Effector memory CD8-positive, alpha-beta T cell (primary cell): ENCODE data around the gene MAPKAPK5.
A peak's percentile ranks its signal among the peaks of the same experiment; 100 is the strongest.
"Not testable (repeated sequence)": the region's sequence is repeated elsewhere in the genome, so short reads cannot be mapped to it uniquely, and the experiment has no call there.

Source experiments
- ATAC-seq: fragments of 150-1000 bp; cut with Tn5 transposase; replicated peaks from 2 replicates; pipeline ENCODE4 v1.10.0; 2021; ENCODE audit warnings: mild to moderate bottlenecking, moderate library complexity
- DNase-seq, 3 experiments: peaks; one replicate each; pipeline ENCODE4 v3.0.0; 2021
- H3K27ac Mint-ChIP-seq, 2 donors: one replicate each; pipeline ENCODE4 v1.8.0; 2022; ENCODE audit warnings: mild to moderate bottlenecking in 2 of 2, mixed read lengths in 2 of 2, moderate library complexity in 2 of 2
- H3K27me3 Mint-ChIP-seq, 2 donors: one replicate each; pipeline ENCODE4 v1.8.0; 2022; ENCODE audit warnings: mixed read lengths in 2 of 2
- H3K36me3 Mint-ChIP-seq: one replicate; pipeline ENCODE4 v1.8.0; 2022; ENCODE audit warnings: mild to moderate bottlenecking, moderate library complexity, mixed read lengths; ENCODE audit not compliant: insufficient read depth
- H3K4me1 Mint-ChIP-seq, 2 donors: one replicate each; pipeline ENCODE4 v1.8.0; 2022; ENCODE audit warnings: low read depth in 2 of 2, mixed read lengths in 2 of 2
- H3K4me3 Mint-ChIP-seq, 2 donors: one replicate each; pipeline ENCODE4 v1.8.0; 2022; ENCODE audit warnings: mild to moderate bottlenecking in 2 of 2, mixed read lengths in 2 of 2, moderate library complexity in 2 of 2
- H3K9me3 Mint-ChIP-seq, 2 donors: one replicate each; pipeline ENCODE4 v1.8.0; 2022; ENCODE audit warnings: mixed read lengths in 2 of 2
- total RNA-seq, 9 experiments: gene quantifications; one replicate each; lab custom pipeline; 2026; lab: John Stamatoyannopoulos, UW

MAPKAPK5 gene, protein sequence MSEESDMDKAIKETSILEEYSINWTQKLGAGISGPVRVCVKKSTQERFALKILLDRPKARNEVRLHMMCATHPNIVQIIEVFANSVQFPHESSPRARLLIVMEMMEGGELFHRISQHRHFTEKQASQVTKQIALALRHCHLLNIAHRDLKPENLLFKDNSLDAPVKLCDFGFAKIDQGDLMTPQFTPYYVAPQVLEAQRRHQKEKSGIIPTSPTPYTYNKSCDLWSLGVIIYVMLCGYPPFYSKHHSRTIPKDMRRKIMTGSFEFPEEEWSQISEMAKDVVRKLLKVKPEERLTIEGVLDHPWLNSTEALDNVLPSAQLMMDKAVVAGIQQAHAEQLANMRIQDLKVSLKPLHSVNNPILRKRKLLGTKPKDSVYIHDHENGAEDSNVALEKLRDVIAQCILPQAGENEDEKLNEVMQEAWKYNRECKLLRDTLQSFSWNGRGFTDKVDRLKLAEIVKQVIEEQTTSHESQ
- total RNA-seq, result 57.8 to 142 (median 114) reads per million in 9 experiments

DNA sequence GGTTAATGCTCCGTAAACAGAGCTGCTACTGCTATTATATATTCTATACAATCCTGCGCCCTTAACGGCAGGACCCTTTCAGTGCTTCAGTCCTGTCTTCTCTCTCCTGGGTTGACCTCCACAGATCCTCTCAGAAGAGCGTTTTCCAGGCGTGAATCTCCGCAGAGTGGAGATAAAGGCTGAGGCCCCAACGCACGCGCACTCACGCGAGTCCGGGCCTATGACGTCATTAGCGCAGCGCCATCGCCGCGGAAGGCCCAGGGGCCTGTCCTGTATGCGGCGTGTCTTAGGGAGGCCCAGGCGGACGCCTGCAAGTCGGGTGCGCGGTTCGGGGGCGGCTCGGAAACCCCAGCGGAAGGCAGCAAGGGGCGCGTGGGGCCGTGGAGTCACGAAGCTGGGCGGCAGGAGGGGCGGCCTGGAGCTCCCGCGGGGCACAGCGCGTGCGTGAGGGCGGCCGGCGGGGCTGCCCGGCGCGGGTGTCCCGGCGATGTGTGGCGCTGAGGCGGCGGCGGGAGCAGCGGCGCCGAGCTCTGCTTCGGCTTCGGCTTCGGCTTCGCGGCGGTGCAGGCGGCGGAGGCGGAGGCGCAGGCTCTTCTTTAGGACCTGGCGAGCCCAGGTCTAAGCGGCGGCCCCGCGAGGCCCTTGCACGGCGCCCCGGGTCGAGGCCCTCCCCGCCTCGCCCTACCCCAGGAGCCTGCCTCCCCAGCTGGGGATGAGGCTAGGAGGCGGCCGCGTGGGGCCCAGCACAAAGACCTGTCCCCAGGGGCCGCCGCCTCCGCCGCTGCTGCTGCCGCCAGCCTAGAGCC is at the start of gene MAPKAPK5:
Gene MAPKAPK5 (plus strand): TSS at position 479 of the 806 bp plus-strand sequence. CDS start 506 bp downstream, outside the sequence.
- peak within 1 kb of the TSS; percentile 99 for H3K4me3 Mint-ChIP-seq
- DNase-seq (peak; percentile 98 to 99 (median 99)), ATAC-seq (peak; percentile 86)
- H3K4me1 Mint-ChIP-seq, result peaks cover 35 to 54% of the 10 kb centered on the region in 2 donors
- peaks cover 37% of the 10 kb centered on the region for H3K36me3 Mint-ChIP-seq
- peak within 1 kb of the TSS; percentile 99 for H3K27ac Mint-ChIP-seq
- H3K27me3 Mint-ChIP-seq, result no peaks in the 10 kb centered on the region
- H3K9me3 Mint-ChIP-seq, result no peaks in the 10 kb centered on the region

DNA sequence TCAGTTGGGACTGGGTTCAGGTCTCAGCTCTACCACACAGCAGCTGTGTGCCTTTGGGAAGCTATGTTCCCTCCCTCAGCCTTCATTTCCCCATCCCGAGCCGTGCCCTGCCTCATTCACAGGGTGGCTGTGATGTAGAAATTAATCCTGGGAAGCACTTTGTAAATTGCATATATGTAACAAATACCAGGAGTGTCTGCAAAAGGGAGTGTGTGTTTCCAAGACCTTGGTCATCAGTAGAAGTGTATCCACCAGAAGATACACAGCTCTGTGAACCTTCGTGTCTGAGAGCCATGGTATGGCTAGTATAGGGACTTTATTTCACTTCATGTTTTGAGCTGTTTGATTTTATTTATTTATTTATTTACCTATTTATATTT is 49.2 kb upstream of the MAPKAPK5 start:
- Mint-ChIP-seq H3K36me3 (no peaks in the 10 kb centered on the region), H3K27me3 (no peaks in the 10 kb centered on the region), H3K27ac (no peak overlapping the region), H3K4me1 (no peaks in the 10 kb centered on the region), H3K4me3 (no peak overlapping the region), H3K9me3 (no peaks in the 10 kb centered on the region)
- ATAC-seq, result no peak
- DNase-seq, result no peak

DNA sequence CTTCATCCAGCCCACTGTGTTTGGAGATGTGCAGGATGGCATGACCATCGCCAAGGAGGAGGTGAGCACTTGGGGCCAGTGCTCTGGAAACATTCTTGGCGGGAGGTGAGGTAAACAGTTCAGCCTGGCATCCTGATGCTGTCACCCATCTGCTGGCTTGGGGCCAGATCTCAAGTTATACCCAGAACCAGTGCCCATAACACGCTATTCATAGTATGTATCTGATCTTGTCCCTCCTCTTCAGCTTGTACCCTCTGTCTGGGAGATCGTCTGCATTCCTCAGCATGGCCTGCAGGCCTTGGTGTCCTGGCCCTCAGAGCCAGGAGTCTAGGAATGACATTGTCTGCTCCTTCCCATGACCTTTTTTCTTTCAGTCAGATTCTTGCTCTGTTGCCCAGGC is 43.8 kb upstream of the MAPKAPK5 start:
- no peak for DNase-seq
- Mint-ChIP-seq H3K36me3 (peaks cover 3% of the 10 kb centered on the region), H3K4me3 (no peak overlapping the region), H3K4me1 (no peaks in the 10 kb centered on the region), H3K27ac (no peak overlapping the region), H3K9me3 (no peaks in the 10 kb centered on the region), H3K27me3 (no peaks in the 10 kb centered on the region)
- ATAC-seq, result no peak

DNA sequence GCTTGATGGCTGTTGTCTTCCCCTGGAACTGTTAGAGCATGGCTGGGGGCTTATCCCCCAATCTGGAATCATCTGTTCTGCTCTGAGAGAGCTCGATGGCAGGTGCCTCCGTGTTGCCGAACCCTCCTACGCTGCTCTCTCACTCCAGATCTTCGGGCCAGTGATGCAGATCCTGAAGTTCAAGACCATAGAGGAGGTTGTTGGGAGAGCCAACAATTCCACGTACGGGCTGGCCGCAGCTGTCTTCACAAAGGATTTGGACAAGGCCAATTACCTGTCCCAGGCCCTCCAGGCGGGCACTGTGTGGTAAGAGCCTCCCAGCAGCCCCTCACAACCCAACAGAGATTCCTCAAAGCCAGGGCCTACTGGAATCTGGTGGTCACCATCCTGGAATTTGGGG is 42.3 kb upstream of the MAPKAPK5 start:
- no peak for DNase-seq
- no peak for ATAC-seq
- Mint-ChIP-seq H3K27me3 (no peaks in the 10 kb centered on the region), H3K27ac (no peak overlapping the region), H3K9me3 (no peaks in the 10 kb centered on the region), H3K4me1 (no peaks in the 10 kb centered on the region), H3K4me3 (no peak overlapping the region), H3K36me3 (peaks cover 3% of the 10 kb centered on the region)

DNA sequence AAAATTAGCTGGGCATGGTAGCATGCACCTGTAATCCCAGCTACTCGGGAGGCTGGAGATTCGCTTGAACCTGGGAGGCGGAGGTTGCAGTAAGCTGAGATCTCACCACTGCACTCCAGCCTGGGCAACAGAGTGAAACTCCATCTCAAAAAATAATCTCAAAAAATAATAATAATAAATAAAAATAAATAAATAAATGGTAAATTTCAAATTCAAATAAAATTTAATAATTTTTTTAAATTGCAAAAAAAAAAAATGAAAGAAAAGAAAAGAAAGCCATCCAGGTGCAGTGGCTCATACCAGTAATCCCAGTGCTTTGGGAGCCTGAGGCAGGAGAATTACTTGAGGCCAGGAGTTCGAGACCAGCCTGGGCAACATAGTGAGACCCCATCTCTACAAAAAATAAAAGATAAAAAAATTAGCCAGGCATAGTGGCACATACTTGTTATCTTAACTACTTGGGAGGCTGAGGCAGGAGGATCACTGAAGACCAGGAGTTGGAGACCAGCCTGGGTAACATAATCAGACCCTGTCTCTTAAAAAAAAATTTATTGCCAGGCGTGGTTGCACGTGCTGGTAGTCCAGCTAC is 38.9 kb upstream of the MAPKAPK5 start:
- no peak overlapping the region for H3K4me3 Mint-ChIP-seq
- peaks cover 3% of the 10 kb centered on the region for H3K36me3 Mint-ChIP-seq
- H3K4me1 Mint-ChIP-seq, result no peaks in the 10 kb centered on the region
- ATAC-seq, result no peak
- H3K27me3 Mint-ChIP-seq, result no peaks in the 10 kb centered on the region
- no peaks in the 10 kb centered on the region for H3K9me3 Mint-ChIP-seq
- DNase-seq, result no peak
- no peak overlapping the region for H3K27ac Mint-ChIP-seq

DNA sequence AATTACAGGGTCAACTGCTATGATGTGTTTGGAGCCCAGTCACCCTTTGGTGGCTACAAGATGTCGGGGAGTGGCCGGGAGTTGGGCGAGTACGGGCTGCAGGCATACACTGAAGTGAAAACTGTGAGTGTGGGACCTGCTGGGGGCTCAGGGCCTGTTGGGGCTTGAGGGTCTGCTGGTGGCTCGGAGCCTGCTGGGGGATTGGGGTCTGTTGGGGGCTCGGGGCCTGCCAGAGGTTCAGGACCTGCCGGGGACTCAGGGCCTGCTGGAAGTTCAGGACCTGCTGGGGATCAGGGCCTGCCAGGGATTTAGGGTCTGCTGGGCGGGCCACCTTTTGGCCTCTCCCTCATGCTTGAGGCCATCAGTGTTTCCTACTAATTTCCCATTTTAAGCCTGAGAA is 38.2 kb upstream of the MAPKAPK5 start:
- Mint-ChIP-seq H3K9me3 (no peaks in the 10 kb centered on the region), H3K4me1 (no peaks in the 10 kb centered on the region), H3K27me3 (no peaks in the 10 kb centered on the region), H3K4me3 (no peak overlapping the region), H3K36me3 (peaks cover 3% of the 10 kb centered on the region), H3K27ac (no peak overlapping the region)
- no peak for ATAC-seq
- DNase-seq, result no peak

DNA sequence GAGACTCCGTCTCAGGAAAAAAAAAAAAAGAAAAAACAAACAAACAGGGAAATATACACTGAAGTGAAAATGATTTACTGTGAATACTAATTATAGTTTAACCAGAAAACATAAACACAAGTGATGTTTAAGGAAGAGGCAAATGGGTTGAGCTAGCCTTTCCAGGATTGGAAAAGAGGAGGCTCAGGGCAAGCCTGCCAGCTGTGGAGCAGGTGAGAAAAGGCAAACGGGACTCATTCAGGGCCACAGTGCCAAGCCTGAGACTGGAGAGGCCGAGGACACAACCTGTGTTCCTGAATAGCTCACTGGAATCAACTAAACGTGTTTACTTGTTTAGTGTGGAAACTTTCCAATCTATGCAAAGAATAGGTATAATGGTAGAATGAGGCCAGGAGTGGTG is 35.7 kb upstream of the MAPKAPK5 start:
- no peak for ATAC-seq
- DNase-seq, result no peak
- Mint-ChIP-seq H3K27ac (peak overlapping the region in 1 of 2 donors; percentile 23), H3K4me1 (no peaks in the 10 kb centered on the region), H3K36me3 (peaks cover 3% of the 10 kb centered on the region), H3K27me3 (no peaks in the 10 kb centered on the region), H3K9me3 (no peaks in the 10 kb centered on the region), H3K4me3 (no peak overlapping the region)

DNA sequence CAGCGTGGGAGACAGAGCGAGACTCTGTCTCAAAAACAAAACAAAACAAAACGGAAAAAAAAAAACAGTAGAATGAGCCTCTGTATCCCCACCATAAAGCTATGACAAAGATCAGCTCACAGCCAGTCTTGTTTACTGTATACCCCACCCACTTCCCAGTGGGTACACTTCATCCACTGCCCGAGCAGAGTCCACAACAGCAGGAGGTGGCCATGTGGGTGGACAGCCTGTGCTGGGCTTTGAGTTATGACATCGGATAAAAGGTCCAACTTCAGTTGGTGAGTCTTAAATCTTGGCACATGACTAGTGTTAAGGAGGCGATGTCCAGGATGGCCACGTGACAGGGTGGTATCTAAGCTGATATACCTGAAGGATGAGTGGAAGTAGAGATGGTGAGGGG is 34.8 kb upstream of the MAPKAPK5 start:
- Mint-ChIP-seq H3K9me3 (no peaks in the 10 kb centered on the region), H3K27ac (no peak overlapping the region), H3K36me3 (peaks cover 2% of the 10 kb centered on the region), H3K4me3 (no peak overlapping the region), H3K27me3 (no peaks in the 10 kb centered on the region), H3K4me1 (no peaks in the 10 kb centered on the region)
- ATAC-seq (no peak), DNase-seq (no peak)

DNA sequence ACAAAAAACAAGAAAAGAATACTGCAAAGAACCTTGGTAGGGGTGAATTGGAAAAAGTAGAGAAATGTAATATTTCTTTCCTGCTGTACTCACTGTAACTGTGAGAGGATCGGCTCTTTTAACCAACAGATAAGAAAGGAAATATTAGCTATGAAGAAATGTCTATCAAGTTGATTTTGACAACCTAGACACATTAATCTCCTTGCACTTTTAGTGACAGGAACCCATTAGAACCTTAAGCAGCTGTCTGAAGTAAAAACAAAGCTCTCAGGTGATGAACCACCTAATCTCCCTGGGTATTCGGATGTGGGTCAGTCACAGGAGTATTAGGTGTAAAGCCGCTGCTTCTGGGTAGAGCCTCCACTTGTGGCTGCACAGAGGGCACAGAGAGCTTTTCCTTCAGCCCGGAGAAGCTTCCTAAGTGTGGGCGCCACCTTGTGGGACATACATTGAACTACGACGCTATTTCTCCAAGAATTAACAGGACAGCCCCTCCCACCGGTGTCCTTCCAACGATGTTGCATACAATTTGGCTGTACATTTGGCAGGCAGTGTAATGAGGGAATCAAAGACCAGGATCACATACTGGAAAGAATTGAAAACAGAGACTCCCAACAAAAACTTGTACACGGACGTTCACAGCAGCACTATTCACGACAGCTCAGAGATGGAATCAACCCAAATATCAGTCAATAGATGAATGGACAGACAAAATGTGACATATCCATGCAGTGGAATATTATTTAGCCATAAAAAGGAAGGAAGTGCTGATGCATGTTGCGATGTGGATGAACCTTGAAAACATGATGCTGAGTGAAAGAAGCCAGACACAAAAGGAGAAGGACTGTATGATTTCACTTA is 28.9 kb upstream of the MAPKAPK5 start:
- H3K27ac Mint-ChIP-seq, result no peak overlapping the region
- DNase-seq (peak; percentile 48 to 52 (median 48)), ATAC-seq (peak; percentile 96)
- no peaks in the 10 kb centered on the region for H3K36me3 Mint-ChIP-seq
- H3K27me3 Mint-ChIP-seq, result peaks cover 0 to 5% of the 10 kb centered on the region in 2 donors
- no peaks in the 10 kb centered on the region for H3K9me3 Mint-ChIP-seq
- peaks cover 8 to 11% of the 10 kb centered on the region in 2 donors for H3K4me1 Mint-ChIP-seq
- peak overlapping the region in 1 of 2 donors; percentile 16 for H3K4me3 Mint-ChIP-seq

DNA sequence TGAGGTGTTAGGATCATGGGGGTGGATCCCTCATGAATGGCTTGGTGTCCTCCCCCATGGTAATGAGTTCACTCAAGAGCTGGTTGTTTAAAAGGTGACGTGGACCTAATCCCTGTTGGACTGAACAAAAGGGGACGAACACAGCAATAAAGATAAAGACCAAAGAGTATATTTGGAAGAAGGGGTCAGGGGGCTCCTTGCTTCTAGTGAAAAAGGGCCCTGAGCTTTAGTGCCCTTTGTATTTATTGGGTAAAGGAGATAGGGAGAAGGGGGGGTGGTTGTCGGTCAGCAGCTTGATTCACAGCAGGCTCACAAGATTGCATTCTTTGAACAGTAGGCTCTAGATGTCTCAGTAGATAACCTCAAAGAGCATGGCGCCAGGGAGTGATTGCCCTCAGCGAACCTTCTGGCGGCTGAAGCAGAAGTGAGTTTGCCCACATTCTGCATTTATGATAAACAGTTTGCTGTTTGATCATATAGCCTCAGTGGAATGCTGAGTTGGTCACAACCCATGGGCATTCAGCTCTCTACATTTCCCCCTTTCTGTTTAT is 25.9 kb upstream of the MAPKAPK5 start:
- ATAC-seq (no peak), DNase-seq (no peak)
- Mint-ChIP-seq H3K4me3 (no peak overlapping the region), H3K9me3 (no peaks in the 10 kb centered on the region), H3K4me1 (peaks cover 8 to 11% of the 10 kb centered on the region in 2 donors), H3K36me3 (no peaks in the 10 kb centered on the region), H3K27me3 (peaks cover 15 to 21% of the 10 kb centered on the region in 2 donors), H3K27ac (no peak overlapping the region)

DNA sequence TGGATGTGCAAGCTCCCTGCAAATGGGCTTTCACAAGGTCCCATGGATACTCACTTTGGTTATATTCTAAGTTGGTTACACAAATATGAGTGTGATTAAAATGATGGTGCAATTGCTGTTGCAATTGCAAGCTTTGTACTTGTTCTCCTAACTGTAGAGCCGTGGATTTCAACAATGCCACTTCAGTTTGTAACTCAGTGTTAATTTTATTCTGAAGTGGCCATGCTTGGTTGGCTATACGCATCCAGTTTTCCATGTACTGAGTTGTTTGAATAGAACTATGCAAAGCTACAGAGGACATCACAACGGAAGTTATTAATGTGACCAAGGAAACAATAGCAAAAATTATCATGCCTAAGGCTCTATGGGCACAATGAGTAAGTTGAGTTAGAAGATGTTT is 25.1 kb upstream of the MAPKAPK5 start:
- H3K27ac Mint-ChIP-seq, ATAC-seq, H3K9me3 Mint-ChIP-seq, DNase-seq, H3K4me3 Mint-ChIP-seq, H3K36me3 Mint-ChIP-seq: not testable (repeated sequence)
- peaks cover 8 to 11% of the 10 kb centered on the region in 2 donors for H3K4me1 Mint-ChIP-seq
- peaks cover 15 to 24% of the 10 kb centered on the region in 2 donors for H3K27me3 Mint-ChIP-seq

DNA sequence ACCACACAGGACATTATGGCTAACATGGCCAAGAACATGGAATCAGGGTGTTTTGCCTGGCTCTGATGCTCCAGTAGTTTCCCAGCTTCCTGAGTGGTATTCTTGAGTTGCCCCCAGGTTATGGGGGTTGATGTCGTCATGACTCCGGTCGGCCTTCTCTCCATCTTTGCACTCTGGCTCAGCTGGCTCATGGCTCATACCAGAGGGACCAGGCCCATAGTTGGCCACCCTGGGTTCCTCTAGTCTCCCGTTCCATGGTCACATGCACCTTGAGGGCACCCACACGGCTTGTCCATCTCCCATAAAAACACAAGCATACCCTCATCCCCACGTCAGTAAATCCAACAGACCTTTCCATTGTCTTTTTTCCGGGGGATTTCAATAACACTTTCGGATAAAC is 23.7 kb upstream of the MAPKAPK5 start:
- Mint-ChIP-seq H3K36me3 (no peaks in the 10 kb centered on the region), H3K27me3 (peaks cover 19 to 33% of the 10 kb centered on the region in 2 donors), H3K27ac (no peak overlapping the region), H3K4me1 (peaks cover 2 to 3% of the 10 kb centered on the region in 2 donors), H3K9me3 (no peaks in the 10 kb centered on the region), H3K4me3 (no peak overlapping the region)
- ATAC-seq (no peak), DNase-seq (no peak)
